HCEC 1CT (cell line): ENCODE measurements around the gene RIN2.

Experiments
- DNase-seq: peaks from one replicate; pipeline ENCODE4 v3.0.0-alpha.2; 2017

Gene RIN2

DNA sequence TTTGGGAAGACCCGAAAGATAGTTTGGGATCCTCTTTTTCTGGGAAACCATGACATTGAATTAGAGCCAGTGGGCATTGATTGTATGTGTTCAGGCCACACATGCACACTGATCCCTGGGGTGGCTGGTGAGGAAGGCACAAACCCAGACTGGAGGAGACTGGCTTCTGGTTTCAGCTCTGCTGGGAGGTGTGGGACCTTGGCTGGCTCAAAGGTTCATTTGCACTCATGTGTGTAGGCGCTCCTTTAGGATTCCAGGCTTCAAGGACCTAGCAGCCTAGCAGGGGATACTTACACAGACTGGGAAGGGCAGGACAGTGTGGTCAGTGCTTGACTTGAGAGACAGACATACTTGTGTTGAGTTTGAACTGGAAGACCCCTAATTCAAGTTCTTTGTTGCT is 7.2 kb downstream of the RIN2 start:
- no peak for DNase-seq

- no peak for DNase-seq
Observed at GRCh38 chr20:19765913-19766312, 7.9 kb downstream of the RIN2 start.

GRCh38 chr20:19767070-19767469 is 9.0 kb downstream of the RIN2 start:
- no peak for DNase-seq

- no peak for DNase-seq
Observed at GRCh38 chr20:19768325-19768842, 10.3 kb downstream of the RIN2 start.

DNA sequence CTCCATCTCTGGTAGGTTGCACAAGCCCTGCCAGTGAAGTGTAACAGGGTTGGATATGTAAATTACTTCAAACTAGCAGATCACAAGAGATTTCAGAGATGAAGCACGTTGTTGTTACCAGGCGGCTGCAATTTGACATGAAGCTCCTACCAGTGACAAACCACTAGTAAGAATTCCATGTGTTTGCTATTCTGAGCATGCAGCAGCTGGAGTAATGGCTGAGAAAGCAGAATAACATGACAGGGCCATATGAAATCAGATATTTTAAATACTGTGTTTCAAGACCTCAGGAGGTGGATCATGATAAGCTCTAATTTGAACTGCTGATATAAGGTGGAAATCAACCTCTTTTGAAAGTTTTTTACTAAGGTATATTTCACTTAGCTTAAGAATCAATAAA is 11.4 kb downstream of the RIN2 start:
- DNase-seq = no peak

- DNase-seq = no peak
Observed at GRCh38 chr20:19770375-19770774, 12.3 kb downstream of the RIN2 start.

DNA sequence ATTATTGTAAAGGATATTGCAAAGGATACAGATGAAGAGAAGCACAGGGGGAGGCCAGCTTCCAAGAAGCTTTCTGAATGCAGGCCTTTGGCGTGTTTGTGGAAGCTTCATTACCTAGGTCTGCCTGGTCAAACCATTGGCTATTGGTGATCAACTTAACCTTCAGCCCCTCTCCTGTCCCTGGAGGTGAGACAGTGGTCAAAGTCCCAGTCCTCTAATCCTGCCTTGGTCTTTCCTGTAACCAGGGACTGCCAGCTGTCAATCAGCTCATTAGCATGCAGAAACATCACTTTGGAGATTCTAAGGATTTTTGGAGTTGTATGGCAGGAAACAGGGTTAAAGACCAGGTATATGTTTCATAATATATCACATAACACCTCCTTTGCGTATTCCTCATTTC is 13.0 kb downstream of the RIN2 start:
- DNase-seq = no peak

DNA sequence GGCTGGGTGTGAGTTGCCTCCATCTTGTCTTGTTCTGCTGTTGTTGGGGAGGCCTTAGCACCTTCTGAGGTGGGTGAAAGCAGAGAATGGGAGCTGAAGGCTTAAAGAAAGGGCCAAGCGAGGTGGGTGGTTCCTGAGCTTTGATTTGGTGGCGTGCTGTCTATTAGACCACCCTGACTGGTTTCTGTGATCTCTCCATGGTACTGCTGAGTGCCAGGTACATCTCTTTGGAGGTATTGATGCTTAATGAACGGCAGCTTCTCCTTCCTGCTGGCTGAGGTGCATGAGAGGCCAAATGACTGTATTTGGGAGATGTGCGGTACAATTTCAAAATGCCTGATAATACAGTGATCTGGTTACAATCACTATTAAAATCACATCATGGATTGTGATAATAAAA is 15.4 kb downstream of the RIN2 start:
- no peak for DNase-seq

DNA sequence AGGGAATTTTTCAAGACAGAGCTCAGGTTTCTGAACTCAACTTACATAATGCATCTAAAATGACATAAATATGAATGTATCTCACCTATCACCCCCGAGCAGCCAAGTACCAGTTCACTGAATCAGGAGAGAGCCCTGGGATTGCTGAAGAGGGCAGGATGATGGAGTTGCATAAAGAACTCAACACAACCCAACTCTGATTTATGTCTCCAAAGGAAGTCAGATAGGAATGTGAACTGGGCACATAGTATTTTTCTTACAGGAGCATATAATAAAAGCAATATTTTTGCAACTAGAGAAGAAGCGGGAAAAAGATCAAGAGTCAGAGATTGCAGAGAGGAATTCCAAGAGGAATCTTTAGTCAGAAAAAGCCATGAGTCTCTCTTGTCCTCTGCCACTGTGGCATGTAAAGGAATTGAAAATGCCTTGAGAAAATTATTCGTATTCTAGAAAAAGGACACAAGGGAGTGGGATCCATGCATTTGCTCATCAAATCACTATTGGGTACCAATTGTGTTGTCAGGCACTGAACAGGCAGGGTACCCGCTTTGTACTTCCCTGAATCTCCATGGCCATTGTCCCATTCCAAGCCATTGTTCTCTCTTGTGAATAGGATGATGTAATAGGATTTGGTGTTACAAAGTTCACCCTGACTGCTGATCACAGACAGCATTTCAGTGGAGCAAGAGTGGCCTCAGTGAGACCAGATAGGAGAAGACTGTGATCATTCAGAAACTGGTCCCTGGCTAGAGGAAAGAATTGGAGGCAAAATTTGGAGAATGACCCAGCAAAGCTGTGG is 16.3 kb downstream of the RIN2 start:
- no peak for DNase-seq

DNA sequence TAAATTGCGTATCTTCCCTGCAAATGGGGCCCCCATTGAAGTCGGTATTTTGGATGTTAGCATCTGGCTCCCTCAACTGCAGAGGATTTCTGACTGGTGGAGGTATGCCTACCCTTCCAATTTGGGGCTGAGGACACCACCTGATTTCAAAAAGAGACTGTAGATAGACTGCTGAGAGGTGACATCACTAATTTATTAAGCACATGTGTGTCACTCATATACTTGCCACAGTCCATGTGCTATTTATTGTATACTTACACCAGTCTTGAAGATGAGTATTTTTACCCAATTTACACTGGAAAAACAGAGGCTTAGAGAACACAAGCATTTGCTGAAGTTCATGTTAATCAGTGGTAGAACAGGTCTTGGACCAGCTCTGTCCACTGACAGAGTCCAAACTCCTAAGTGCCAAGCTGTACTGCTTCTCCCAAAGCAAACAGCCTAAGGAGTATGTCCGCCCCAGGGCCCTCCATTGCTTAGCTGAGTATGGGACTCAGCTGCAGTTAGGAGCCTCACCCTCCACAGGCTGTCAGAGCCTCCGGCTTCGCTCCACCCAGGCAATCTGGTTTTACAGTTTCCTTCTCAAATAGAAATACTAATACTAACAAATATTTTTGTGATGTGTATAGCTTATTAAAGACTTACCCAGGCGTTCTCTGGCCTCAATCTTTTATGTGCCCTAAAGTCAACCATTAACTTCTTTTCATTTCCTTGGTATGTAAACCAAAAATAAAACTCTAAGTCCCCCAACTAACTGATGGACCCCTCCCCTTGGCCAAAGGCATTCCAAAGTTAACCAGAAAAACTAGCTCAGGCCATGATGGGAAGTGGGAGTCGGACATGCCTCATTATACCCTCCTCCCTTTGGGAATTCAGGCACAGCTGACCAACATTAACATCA is 17.5 kb downstream of the RIN2 start:
- DNase-seq = no peak

DNA sequence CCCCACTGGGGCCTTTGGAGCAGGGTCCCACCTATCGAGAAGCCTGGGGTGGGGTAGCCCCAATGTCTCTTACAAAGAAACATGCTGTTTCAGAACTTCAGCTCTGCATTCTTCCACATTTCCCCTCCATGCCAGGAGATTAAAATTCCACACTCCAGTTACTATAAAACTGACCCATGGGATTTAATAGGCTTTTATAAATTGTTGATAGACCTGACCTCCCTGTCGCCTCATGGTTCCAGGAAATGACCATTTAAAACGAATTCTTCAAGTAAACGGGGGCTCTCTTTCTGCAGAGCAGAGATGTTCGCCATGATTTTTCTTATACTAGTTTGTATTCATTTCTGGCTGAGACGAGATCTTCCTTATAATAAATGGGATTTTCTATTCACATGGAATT is 19.3 kb downstream of the RIN2 start:
- no peak for DNase-seq

DNA sequence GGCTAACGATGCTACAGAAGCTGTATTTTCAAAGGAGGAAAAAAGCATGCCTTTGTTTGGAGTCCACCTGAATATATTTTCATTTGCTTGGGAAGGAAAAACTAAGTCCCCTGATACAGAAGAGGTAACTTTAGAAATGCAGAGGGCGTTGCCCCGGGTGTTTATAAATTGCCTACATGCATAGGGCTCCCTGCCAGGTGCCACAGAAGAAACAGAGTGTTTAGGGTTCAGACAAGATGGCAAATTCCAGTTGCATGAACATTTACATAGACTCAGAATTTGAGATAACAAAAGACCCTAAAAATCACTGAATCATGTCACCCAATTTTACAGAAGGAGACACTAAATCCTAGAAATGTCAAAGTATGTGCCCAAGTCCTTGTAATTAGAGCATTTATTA is 19.9 kb downstream of the RIN2 start:
- no peak for DNase-seq

GRCh38 chr20:19778404-19778803 is 20.3 kb downstream of the RIN2 start:
- no peak for DNase-seq

DNA sequence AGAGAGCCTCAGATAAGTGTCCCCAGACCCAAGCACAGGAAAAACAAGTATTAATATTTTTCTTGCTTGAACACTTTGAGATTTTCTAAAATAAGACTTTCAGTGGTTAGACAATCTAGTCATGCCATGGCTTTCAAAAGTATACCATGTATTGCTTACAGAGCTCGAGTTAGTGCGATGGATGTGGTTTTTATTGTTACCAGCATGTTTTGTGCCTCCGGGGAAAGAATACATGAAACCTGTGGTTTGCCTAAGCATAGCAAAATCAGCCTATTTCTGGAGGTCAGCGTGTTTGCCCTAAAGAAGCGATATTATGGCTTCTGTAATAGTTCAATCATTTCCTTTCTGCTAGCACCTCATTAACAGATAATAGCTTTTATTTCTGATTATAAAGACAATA is 21.6 kb downstream of the RIN2 start:
- no peak for DNase-seq

DNA sequence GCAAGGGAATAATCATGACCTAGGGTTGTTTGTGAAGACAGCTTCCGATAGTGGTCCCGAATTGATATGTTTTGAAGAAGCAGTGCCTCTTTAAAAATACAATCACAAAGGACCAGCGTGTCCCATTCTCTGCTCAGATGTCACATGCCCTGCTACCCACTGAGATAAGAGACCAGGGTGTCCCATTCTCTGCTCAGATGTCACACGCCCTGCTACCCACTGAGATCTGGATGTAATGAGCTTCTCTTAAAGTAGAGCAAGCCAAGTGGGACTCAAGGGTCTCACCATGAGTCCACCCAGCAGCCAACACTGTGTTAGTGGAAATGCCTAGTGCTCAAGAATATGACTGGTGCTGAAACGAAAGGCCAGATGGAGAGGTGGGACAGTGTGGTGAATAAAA is 22.2 kb downstream of the RIN2 start:
- DNase-seq = no peak

DNA sequence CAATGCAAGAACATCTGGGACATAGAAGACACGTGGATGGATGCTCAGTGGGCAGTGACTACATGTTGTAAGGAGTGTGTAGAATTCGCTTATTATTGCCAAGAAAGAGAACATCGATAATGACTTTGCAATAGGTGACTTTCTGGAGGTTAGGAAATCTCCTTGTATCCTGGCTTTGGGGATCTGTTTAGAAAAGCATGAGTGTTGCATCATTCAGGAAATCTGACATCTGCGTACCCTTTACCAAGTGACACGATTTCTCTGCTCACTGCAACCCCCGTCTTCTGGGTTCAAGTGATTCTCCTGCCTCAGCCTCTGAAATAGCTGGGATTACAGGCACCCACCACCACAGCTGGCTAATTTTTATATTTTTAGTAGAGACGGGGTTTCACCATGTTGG is 23.2 kb downstream of the RIN2 start:
- DNase-seq = no peak

GRCh38 chr20:19782669-19783068 is 24.6 kb downstream of the RIN2 start:
- no peak for DNase-seq

DNA sequence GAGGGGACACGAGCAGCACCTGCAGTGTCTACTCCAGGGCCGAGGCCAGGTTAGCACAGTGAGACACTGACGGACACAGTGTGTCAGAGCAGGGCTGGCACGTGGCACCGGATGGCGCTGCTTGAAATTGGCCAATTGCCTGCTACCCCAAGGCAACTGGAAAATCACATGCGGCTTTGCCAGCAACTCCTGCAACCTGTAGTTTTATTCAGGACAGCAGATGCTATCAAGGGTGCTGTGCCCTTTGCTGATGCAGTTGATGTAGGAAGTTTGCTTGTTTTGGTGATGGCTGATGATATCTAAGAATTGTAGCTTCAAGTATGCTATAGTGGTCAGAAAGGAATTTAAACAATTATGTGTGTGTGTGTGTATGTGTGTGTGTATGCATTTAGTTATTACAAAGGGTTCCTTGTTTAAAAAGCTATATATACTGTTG is 25.9 kb downstream of the RIN2 start:
- peak; percentile 67 for DNase-seq

- DNase-seq = peak; percentile 81
Observed at GRCh38 chr20:19784511-19785172, 26.6 kb downstream of the RIN2 start.

DNA sequence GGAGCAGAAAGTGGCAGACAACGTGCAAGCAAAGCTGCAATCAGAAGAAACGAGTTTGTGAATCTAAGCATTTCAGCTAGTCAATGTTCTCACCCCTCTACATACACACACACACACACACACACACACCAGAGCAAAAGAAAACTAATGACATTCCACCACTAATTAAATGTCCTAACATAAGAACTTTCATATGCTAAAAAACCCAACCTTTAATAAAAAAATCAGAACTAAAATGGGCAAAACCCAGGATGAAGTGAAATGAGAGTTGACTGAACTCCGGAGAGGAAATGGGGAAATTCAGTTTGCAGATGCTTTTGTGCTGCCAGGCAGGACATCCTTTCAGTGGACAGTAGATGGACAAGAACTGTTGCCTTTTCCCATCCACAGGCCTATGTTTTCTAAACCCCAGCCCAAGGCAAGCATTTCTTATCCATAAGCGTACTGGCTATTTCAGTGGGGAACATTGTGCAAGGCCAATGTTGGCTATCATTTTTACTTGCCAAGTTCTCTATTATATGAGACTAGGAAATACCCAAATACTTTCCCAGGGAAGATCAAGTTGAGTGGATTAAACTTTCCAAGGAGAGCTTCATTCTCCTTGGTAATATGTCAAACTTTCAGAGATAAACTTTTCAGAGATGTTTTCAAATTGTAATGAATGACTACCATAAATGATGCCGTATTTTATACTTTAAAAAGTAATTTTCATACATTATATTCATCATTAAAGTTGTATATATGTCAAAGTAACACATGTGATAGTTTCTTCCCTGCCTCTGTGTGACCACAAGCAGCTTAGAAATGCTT is 27.3 kb downstream of the RIN2 start:
- peak; percentile 18 for DNase-seq

- DNase-seq = no peak
Observed at GRCh38 chr20:19785983-19786285, 27.9 kb downstream of the RIN2 start.

DNA sequence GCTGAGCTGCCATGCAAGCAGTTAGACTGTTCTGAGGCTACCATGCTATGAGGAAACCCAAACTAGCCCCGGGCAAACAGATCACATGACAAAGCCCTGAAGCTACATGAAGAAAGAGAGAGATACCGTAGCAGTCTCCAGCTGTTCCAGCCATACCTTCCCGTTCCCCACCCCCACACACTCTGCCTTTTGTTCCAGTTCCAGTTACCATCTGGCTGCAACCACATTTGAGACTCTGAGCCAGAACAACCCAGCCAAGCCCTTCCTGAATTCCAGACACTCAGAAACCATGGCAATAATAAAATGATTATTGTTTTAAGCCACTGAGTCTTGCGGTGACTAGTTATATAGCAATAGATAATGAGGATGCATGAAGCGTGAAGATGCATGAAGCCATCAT is 28.3 kb downstream of the RIN2 start:
- peak; percentile 79 for DNase-seq

- no peak for DNase-seq
Observed at GRCh38 chr20:19787366-19787765, 29.3 kb downstream of the RIN2 start.
